Activated CD4-positive, alpha-beta T cell treated with anti-CD3 and anti-CD28 coated beads, Interleukin-2, amount 50 U/mL, for 24 hours (primary cell): ENCODE results near the gene CBFA2T3.
A peak's percentile ranks its signal among the peaks of the same experiment; 100 is the strongest.

Experiments used
- DNase-seq, 2 donors: peaks; one replicate each; pipeline ENCODE4 v3.0.0-alpha.2; 2020; ENCODE audit warnings: low read depth in 1 of 2, low spot score in 1 of 2

The CBFA2T3 gene

DNA sequence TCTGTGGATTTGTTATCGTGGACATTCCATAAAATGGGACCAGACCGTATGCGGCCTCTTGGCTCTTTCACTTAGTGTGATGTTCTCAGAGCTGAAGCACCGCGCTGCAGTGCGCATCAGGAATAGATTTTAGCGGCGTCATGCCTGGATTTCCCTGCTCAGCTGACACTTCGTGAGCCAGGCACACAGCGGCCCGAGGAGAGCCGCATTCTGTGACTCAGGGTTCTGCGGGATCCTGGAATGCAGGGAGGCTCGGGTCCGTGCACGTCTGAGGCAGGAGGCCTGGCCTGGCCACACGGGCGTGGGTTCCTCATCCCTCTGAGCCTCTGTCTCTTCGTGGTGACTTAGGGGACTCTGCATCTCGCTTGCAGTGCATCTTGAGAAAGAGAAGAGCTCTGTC, 13.4 kb downstream of the CBFA2T3 start:
- DNase-seq: no peak

DNA sequence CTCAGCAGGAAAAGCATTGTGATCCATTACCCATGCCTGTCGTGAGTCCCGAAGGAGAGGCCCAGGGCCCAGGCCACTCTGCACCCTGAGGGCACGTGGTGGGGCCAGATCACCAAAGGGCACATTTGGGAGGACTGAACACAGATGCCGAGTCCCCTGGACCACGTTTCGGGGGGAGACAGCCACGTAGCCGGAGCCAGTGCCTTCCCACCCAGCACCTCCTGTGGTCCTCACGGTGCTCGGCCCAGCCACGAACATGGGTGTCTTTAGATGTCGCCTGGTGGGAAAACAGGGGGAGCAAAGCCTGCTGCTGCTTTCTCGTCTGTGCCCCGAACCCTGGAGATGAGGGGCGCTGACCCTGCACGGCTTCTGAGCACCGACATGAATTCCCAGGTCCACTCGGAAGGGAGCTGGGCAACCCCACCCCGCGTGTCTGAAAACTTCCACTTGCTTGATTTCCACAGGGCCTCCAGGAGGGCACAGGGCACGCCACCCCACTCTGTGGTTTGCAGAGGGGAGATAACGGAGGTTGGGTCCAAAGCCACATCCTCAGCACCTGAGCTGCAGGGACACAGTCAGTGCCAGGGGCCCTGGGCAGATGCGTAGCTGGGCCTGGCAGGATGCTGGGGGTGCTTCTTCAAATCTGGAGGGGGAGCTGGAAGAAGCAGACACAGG, 14.4 kb downstream of the CBFA2T3 start:
- DNase-seq: no peak

- no peak for DNase-seq
Observed at GRCh38 chr16:88961011-88961410, 16.0 kb downstream of the CBFA2T3 start.

GRCh38 chr16:88960516-88960915, 16.5 kb downstream of the CBFA2T3 start:
- DNase-seq: no peak

DNA sequence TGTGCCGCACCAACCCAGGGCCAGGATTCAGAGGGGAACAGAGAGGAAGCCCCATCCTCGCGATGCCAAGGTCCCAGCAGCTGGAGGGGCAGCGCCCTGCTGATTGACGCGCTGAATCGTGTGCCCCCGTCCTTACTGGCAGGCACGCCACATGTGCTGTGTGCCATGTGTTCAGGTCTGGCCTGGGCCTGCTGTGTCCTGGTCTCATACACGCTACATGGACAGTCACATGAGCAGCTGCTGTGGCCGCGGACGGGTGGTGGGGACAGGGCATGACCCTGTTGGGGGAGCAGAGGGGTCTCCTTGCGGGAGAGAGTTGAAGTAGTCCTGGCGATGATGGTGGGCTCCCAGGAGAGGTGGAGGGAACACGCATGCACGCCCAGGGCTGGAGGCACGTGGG, 18.0 kb downstream of the CBFA2T3 start:
- no peak for DNase-seq

DNA sequence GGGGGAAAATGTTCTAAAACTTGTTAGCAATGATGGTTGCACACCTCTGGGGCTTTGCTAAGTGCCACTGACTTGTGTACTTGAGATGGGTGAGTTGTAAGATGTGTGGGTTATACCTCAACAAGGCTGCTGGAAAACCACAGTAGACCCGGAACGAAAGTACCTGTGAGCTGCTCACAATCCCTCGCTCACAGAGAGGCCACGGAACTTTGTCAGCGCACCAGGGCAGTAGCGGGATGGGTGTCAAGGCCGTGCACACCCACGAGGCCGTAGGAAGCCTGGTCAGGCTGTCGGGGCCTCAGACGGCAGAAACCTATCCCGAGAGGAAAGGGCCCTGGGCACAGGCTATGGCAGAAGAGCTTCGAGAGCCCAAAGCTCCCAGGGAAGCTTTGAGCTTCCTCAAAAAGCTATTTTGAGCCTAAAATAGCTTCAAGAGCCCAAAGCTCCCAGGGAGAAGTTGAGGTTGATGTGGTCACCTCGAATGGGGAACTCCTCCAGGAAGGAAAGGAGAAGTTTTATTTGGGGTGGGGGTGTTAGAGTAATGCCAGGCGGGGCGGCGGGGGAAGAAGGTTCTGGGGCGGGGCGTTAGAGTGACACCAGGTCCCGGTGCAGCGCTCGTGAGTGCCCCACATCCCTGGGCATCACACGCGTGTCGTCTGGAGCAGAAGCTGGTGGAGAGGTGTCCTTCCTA, 19.0 kb downstream of the CBFA2T3 start:
- DNase-seq: no peak

- no peak for DNase-seq
Observed at GRCh38 chr16:88957433-88957767, 19.6 kb downstream of the CBFA2T3 start.

DNA sequence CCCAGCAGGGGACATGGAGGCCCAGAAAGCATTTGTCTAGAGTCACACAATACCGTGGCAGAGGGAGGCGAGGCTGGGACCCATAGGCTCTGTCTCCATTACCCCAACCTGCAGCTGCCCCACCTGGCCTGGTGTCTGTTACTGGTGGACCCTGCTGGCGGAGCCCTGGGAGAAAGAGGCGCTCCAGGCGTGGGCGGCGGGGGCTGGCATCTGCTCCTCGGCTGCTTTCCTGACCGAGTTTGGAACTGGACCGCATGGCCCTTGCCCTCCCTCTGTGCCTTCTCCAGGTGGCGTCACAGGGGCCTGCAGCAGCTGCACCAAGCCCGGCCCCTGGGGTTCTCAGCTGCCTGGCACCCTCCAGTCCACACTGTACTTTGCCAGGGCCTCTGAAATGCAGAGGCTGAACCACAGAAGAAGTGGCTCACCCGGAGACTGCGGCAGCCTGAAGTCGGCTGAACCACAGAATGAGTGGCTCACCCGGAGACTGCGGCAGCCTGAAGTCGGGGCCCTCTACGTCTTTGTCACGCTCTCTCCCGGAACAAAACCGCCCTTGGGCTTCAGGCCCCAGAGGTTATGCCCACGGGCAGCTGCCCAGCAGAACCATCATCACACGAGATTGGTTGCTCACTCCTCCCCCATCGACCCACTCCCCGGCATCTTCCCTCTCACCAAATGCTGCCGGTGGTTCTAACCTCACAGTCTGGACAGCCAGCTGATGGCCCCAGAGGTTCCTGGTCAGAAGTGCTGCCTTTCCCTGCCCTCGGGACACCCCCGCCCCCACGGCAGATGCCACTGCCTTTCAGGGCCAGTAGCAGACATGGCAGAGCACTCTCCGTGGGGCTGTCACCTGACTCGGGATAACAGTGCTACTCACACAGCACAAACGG, 20.2 kb downstream of the CBFA2T3 start:
- no peak for DNase-seq

DNA sequence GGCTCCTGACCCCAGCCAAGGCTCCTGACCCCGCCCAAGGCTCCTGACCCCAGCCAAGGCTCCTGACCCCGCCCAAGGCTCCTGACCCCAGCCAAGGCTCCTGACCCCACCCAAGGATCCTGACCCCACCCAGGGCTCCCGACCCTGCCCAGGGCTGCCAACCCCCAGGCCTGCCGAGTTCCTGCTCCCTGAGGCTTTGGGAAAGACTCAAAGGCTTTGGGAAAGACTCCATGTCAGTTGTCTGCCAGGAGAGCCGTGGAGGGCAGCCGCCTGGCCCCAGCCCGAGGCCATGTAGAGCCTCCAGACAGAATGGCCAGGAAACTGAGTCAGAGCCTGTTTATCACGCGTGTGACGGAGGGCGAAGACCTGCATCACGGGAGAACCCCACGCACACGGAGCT, 21.1 kb downstream of the CBFA2T3 start:
- DNase-seq: no peak

- no peak for DNase-seq
Observed at GRCh38 chr16:88953003-88953690, 23.9 kb downstream of the CBFA2T3 start.

GRCh38 chr16:88951989-88952388, 25.0 kb downstream of the CBFA2T3 start:
- DNase-seq: no peak

GRCh38 chr16:88951501-88951900, 25.5 kb downstream of the CBFA2T3 start:
- no peak for DNase-seq

- no peak for DNase-seq
Observed at GRCh38 chr16:88948781-88949490, 28.1 kb downstream of the CBFA2T3 start.

DNA sequence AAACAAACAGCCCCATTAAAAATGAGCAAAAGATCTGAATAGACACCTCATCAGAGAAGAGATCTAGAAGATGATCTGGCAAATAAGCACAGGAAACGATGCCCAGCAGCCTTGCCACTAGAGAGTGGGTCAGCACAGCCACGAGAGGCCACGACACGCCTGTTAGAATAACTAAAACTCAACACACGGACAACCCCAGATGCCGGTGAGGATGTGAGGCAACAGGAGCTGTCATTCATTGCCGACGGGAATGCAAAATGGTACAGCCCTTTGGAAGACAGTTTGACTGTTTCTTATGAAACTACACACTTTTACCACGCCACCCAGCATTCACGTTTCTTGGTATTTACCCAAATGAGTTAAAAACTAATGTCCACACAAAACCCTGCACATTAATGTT, 31.5 kb downstream of the CBFA2T3 start:
- DNase-seq: no peak

- no peak for DNase-seq
Observed at GRCh38 chr16:88943741-88944140, 33.3 kb downstream of the CBFA2T3 start.

- no peak for DNase-seq
Observed at GRCh38 chr16:88943131-88943664, 33.8 kb downstream of the CBFA2T3 start.

DNA sequence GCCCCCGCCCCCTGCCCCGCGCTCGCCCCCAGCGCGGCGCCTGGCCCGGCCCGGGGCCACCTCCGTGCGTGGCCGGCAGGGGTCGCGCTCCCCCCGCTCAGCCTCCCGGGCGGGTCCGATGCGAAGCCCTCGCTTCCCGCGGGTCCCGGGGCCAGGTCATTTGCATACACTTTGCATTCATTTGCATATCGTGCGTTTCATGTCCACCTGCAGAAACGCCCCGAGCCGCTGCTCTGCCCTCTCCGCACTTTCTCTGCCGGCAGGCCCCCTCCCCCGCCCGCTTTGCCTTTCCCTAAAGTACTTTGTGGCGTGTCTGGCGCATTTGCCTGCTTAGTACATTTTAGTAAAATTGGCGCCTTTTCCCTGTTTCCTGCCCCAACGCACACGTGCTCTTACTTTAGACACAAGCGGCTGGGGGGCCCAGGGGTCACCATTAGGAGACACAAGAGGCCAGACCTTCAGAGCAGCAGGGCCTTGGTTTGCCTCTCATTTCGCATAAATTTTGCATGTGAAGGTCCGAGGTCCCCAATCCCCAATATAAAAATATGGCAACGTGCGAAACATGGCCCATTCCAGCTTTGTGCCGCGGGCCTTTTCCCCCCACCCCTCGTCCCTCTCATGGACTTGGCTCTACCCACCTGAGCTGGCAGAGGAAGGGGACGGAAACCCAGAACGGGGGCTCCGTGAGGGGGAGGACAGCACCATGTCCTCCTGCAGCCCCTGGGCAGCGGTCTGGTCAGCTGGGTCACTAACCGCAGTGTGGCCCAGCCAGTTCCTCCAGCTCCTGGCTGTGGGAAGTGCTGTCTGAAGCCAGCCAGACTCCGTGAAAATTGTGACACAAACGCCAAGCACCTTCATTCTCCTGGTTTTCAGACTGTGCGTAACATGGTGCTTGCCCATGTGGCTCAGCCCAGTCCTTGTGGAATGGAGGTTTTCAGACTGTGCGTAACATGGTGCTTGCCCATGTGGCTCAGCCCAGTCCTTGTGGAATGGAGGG, 34.8 kb downstream of the CBFA2T3 start:
- peak; percentile 26 to 28 for DNase-seq

- DNase-seq: no peak
Observed at GRCh38 chr16:88940862-88941817, 35.9 kb downstream of the CBFA2T3 start.
